ENCODE data around the gene CELF2.

Gene CELF2

GRCh38 chr10:11057018-11057417 is 39.3 kb downstream of the CELF2 start:
- no peaks in the 10 kb centered on the region for H3K9me3 ChIP-seq (ENCODE audit: control insufficient read depth in 1 of 2, low read length in 2 of 2)
- H3K27ac ChIP-seq (ENCODE audit: low read depth, low read length): no peak overlapping the region
- no peak overlapping the region for H3K9ac ChIP-seq (ENCODE audit: low read depth in 1 of 2, low read length in 2 of 2)
- H3K4me3 ChIP-seq (ENCODE audit: low read depth in 1 of 2, low read length in 2 of 2): no peak overlapping the region
- H3K27me3 ChIP-seq (ENCODE audit: control insufficient read depth in 1 of 2, insufficient read depth in 2 of 2, low read length in 2 of 2): no peaks in the 10 kb centered on the region
- H3K36me3 ChIP-seq (ENCODE audit: control insufficient read depth in 1 of 2, insufficient read depth in 2 of 2, low read length in 2 of 2): no peaks in the 10 kb centered on the region
- peaks cover 0 to 3% of the 10 kb centered on the region in 2 donors for H3K4me1 ChIP-seq (ENCODE audit: control insufficient read depth in 1 of 2, insufficient read depth in 2 of 2, low read length in 2 of 2)

- Histone ChIP-seq H3K9me3 (ENCODE audit: control insufficient read depth in 1 of 2, low read length in 2 of 2) (no peaks in the 10 kb centered on the region), H3K9ac (ENCODE audit: low read depth in 1 of 2, low read length in 2 of 2) (no peak overlapping the region), H3K27me3 (ENCODE audit: control insufficient read depth in 1 of 2, insufficient read depth in 2 of 2, low read length in 2 of 2) (no peaks in the 10 kb centered on the region), H3K27ac (ENCODE audit: low read depth, low read length) (no peak overlapping the region), H3K4me1 (ENCODE audit: control insufficient read depth in 1 of 2, insufficient read depth in 2 of 2, low read length in 2 of 2) (peaks cover 0 to 3% of the 10 kb centered on the region in 2 donors), H3K4me3 (ENCODE audit: low read depth in 1 of 2, low read length in 2 of 2) (no peak overlapping the region), H3K36me3 (ENCODE audit: control insufficient read depth in 1 of 2, insufficient read depth in 2 of 2, low read length in 2 of 2) (no peaks in the 10 kb centered on the region)
Observed at GRCh38 chr10:11057448-11057847, 39.8 kb downstream of the CELF2 start.

GRCh38 chr10:11057994-11058393 is 40.3 kb downstream of the CELF2 start:
- Histone ChIP-seq H3K4me1 (ENCODE audit: control insufficient read depth in 1 of 2, insufficient read depth in 2 of 2, low read length in 2 of 2) (peaks cover 0 to 3% of the 10 kb centered on the region in 2 donors), H3K9ac (ENCODE audit: low read depth in 1 of 2, low read length in 2 of 2) (no peak overlapping the region)

GRCh38 chr10:11058965-11059364 is 41.3 kb downstream of the CELF2 start:
- Histone ChIP-seq H3K36me3 (ENCODE audit: control insufficient read depth in 1 of 2, insufficient read depth in 2 of 2, low read length in 2 of 2) (no peaks in the 10 kb centered on the region), H3K4me1 (ENCODE audit: control insufficient read depth in 1 of 2, insufficient read depth in 2 of 2, low read length in 2 of 2) (peaks cover 0 to 3% of the 10 kb centered on the region in 2 donors), H3K9me3 (ENCODE audit: control insufficient read depth in 1 of 2, low read length in 2 of 2) (no peaks in the 10 kb centered on the region), H3K27ac (ENCODE audit: low read depth, low read length) (no peak overlapping the region), H3K4me3 (ENCODE audit: low read depth in 1 of 2, low read length in 2 of 2) (no peak overlapping the region), H3K9ac (ENCODE audit: low read depth in 1 of 2, low read length in 2 of 2) (no peak overlapping the region), H3K27me3 (ENCODE audit: control insufficient read depth in 1 of 2, insufficient read depth in 2 of 2, low read length in 2 of 2) (no peaks in the 10 kb centered on the region)

More at GRCh38 chr10:11057994-11058393, 40.3 kb downstream of the CELF2 start:
- Histone ChIP-seq H3K4me3 (ENCODE audit: low read depth in 1 of 2, low read length in 2 of 2) (no peak overlapping the region), H3K9me3 (ENCODE audit: control insufficient read depth in 1 of 2, low read length in 2 of 2) (no peaks in the 10 kb centered on the region), H3K27ac (ENCODE audit: low read depth, low read length) (no peak overlapping the region), H3K36me3 (ENCODE audit: control insufficient read depth in 1 of 2, insufficient read depth in 2 of 2, low read length in 2 of 2) (no peaks in the 10 kb centered on the region), H3K27me3 (ENCODE audit: control insufficient read depth in 1 of 2, insufficient read depth in 2 of 2, low read length in 2 of 2) (no peaks in the 10 kb centered on the region)

- H3K4me3 ChIP-seq (ENCODE audit: low read depth in 1 of 2, low read length in 2 of 2): no peak overlapping the region
- no peaks in the 10 kb centered on the region for H3K9me3 ChIP-seq (ENCODE audit: control insufficient read depth in 1 of 2, low read length in 2 of 2)
- H3K36me3 ChIP-seq (ENCODE audit: control insufficient read depth in 1 of 2, insufficient read depth in 2 of 2, low read length in 2 of 2): no peaks in the 10 kb centered on the region
- H3K9ac ChIP-seq (ENCODE audit: low read depth in 1 of 2, low read length in 2 of 2): no peak overlapping the region
- peaks cover 0 to 3% of the 10 kb centered on the region in 2 donors for H3K4me1 ChIP-seq (ENCODE audit: control insufficient read depth in 1 of 2, insufficient read depth in 2 of 2, low read length in 2 of 2)
- no peaks in the 10 kb centered on the region for H3K27me3 ChIP-seq (ENCODE audit: control insufficient read depth in 1 of 2, insufficient read depth in 2 of 2, low read length in 2 of 2)
- H3K27ac ChIP-seq (ENCODE audit: low read depth, low read length): no peak overlapping the region
Observed at GRCh38 chr10:11063856-11064255, 46.2 kb downstream of the CELF2 start.

GRCh38 chr10:11064832-11065231 is 47.2 kb downstream of the CELF2 start:
- Histone ChIP-seq H3K9ac (ENCODE audit: low read depth in 1 of 2, low read length in 2 of 2) (no peak overlapping the region), H3K4me1 (ENCODE audit: control insufficient read depth in 1 of 2, insufficient read depth in 2 of 2, low read length in 2 of 2) (peaks cover 0 to 3% of the 10 kb centered on the region in 2 donors), H3K36me3 (ENCODE audit: control insufficient read depth in 1 of 2, insufficient read depth in 2 of 2, low read length in 2 of 2) (no peaks in the 10 kb centered on the region), H3K27ac (ENCODE audit: low read depth, low read length) (no peak overlapping the region), H3K4me3 (ENCODE audit: low read depth in 1 of 2, low read length in 2 of 2) (no peak overlapping the region), H3K27me3 (ENCODE audit: control insufficient read depth in 1 of 2, insufficient read depth in 2 of 2, low read length in 2 of 2) (no peaks in the 10 kb centered on the region), H3K9me3 (ENCODE audit: control insufficient read depth in 1 of 2, low read length in 2 of 2) (no peaks in the 10 kb centered on the region)

GRCh38 chr10:11065567-11065966 is 47.9 kb downstream of the CELF2 start:
- Histone ChIP-seq H3K36me3 (ENCODE audit: control insufficient read depth in 1 of 2, insufficient read depth in 2 of 2, low read length in 2 of 2) (no peaks in the 10 kb centered on the region), H3K27ac (ENCODE audit: low read depth, low read length) (no peak overlapping the region), H3K9ac (ENCODE audit: low read depth in 1 of 2, low read length in 2 of 2) (no peak overlapping the region), H3K9me3 (ENCODE audit: control insufficient read depth in 1 of 2, low read length in 2 of 2) (no peaks in the 10 kb centered on the region), H3K27me3 (ENCODE audit: control insufficient read depth in 1 of 2, insufficient read depth in 2 of 2, low read length in 2 of 2) (no peaks in the 10 kb centered on the region), H3K4me3 (ENCODE audit: low read depth in 1 of 2, low read length in 2 of 2) (no peak overlapping the region), H3K4me1 (ENCODE audit: control insufficient read depth in 1 of 2, insufficient read depth in 2 of 2, low read length in 2 of 2) (no peaks in the 10 kb centered on the region)

GRCh38 chr10:11066520-11066919 is 48.8 kb downstream of the CELF2 start:
- Histone ChIP-seq H3K9ac (ENCODE audit: low read depth in 1 of 2, low read length in 2 of 2) (no peak overlapping the region), H3K4me1 (ENCODE audit: control insufficient read depth in 1 of 2, insufficient read depth in 2 of 2, low read length in 2 of 2) (no peaks in the 10 kb centered on the region), H3K4me3 (ENCODE audit: low read depth in 1 of 2, low read length in 2 of 2) (no peak overlapping the region)

GRCh38 chr10:11068861-11069633 is 51.4 kb downstream of the CELF2 start:
- Histone ChIP-seq H3K4me3 (ENCODE audit: low read depth in 1 of 2, low read length in 2 of 2) (no peak overlapping the region), H3K27ac (ENCODE audit: low read depth, low read length) (no peak overlapping the region), H3K36me3 (ENCODE audit: control insufficient read depth in 1 of 2, insufficient read depth in 2 of 2, low read length in 2 of 2) (no peaks in the 10 kb centered on the region), H3K9ac (ENCODE audit: low read depth in 1 of 2, low read length in 2 of 2) (no peak overlapping the region), H3K27me3 (ENCODE audit: control insufficient read depth in 1 of 2, insufficient read depth in 2 of 2, low read length in 2 of 2) (no peaks in the 10 kb centered on the region), H3K9me3 (ENCODE audit: control insufficient read depth in 1 of 2, low read length in 2 of 2) (no peaks in the 10 kb centered on the region), H3K4me1 (ENCODE audit: control insufficient read depth in 1 of 2, insufficient read depth in 2 of 2, low read length in 2 of 2) (no peaks in the 10 kb centered on the region)

More at GRCh38 chr10:11066520-11066919, 48.8 kb downstream of the CELF2 start:
- no peaks in the 10 kb centered on the region for H3K36me3 ChIP-seq (ENCODE audit: control insufficient read depth in 1 of 2, insufficient read depth in 2 of 2, low read length in 2 of 2)
- no peaks in the 10 kb centered on the region for H3K9me3 ChIP-seq (ENCODE audit: control insufficient read depth in 1 of 2, low read length in 2 of 2)
- no peaks in the 10 kb centered on the region for H3K27me3 ChIP-seq (ENCODE audit: control insufficient read depth in 1 of 2, insufficient read depth in 2 of 2, low read length in 2 of 2)
- H3K27ac ChIP-seq (ENCODE audit: low read depth, low read length): no peak overlapping the region

- no peaks in the 10 kb centered on the region for H3K4me1 ChIP-seq (ENCODE audit: control insufficient read depth in 1 of 2, insufficient read depth in 2 of 2, low read length in 2 of 2)
- H3K36me3 ChIP-seq (ENCODE audit: control insufficient read depth in 1 of 2, insufficient read depth in 2 of 2, low read length in 2 of 2): no peaks in the 10 kb centered on the region
- no peak overlapping the region for H3K4me3 ChIP-seq (ENCODE audit: low read depth in 1 of 2, low read length in 2 of 2)
- no peak overlapping the region for H3K9ac ChIP-seq (ENCODE audit: low read depth in 1 of 2, low read length in 2 of 2)
- H3K27ac ChIP-seq (ENCODE audit: low read depth, low read length): no peak overlapping the region
- no peaks in the 10 kb centered on the region for H3K9me3 ChIP-seq (ENCODE audit: control insufficient read depth in 1 of 2, low read length in 2 of 2)
- H3K27me3 ChIP-seq (ENCODE audit: control insufficient read depth in 1 of 2, insufficient read depth in 2 of 2, low read length in 2 of 2): no peaks in the 10 kb centered on the region
Observed at GRCh38 chr10:11073410-11073809, 55.7 kb downstream of the CELF2 start.
